H1 (cell line): ENCODE results near the gene ZNF284. TPM values are rescaled to one million over a fixed set of nuclear protein-coding genes. Genes with fewer than 3 reads are reported as not detected.

Source experiments
- BACH1 ChIP-seq: IDR thresholded peaks from 2 replicates; pipeline ENCODE4 v1.6.1; 2012; ENCODE audit warnings: low read length, improper control_type of control experiment
- BRCA1 ChIP-seq: IDR thresholded peaks from 2 replicates; pipeline ENCODE4 v1.6.1; 2012; ENCODE audit warnings: low read depth, low read length, improper control_type of control experiment
- CREB1 ChIP-seq: IDR thresholded peaks from 2 replicates; pipeline ENCODE4 v1.6.1; 2012; ENCODE audit warnings: inconsistent platforms
- CTBP2 ChIP-seq: IDR thresholded peaks from 2 replicates; pipeline ENCODE4 v1.7.0; 2011; ENCODE audit warnings: borderline replicate concordance, mild to moderate bottlenecking, moderate library complexity, mixed read lengths, low read length; ENCODE audit not compliant: insufficient read depth, insufficient read length
- CTCF ChIP-seq, 3 experiments: IDR thresholded peaks; 1 replicate in 2 of 3; 2 replicates in 1 of 3; pipeline versions ENCODE4 v1.5.1 to v1.6.1; 2011; ENCODE audit warnings: low read length in 3 of 3, mild to moderate bottlenecking in 3 of 3, inconsistent platforms in 2 of 3, low read depth in 1 of 3, moderate library complexity in 1 of 3; ENCODE audit not compliant: insufficient read depth in 1 of 3; ENCODE audit errors: control extremely low read depth in 1 of 3
- FOSL1 ChIP-seq: IDR thresholded peaks from 2 replicates; pipeline ENCODE4 v1.6.1; 2011; ENCODE audit warnings: mild to moderate bottlenecking, low read depth, low read length, moderate library complexity; ENCODE audit not compliant: insufficient read depth
- PHF8 ChIP-seq: fragments of 200-600 bp; sonication (generic); conservative IDR thresholded peaks from 2 replicates; pipeline ENCODE4 v1.7.1; 2012; ENCODE audit warnings: low read depth, mild to moderate bottlenecking, inconsistent platforms, low read length, moderate library complexity
- SIN3A ChIP-seq, 2 experiments: IDR thresholded peaks in 1 of 2; conservative IDR thresholded peaks in 1 of 2; 2 replicates each; pipeline ENCODE4 v1.6.1; 2011 to 2012; ENCODE audit warnings: low read length in 2 of 2, improper control_type of control experiment in 1 of 2, low read depth in 1 of 2, mild to moderate bottlenecking in 1 of 2
- SIX5 ChIP-seq: IDR thresholded peaks from 2 replicates; pipeline ENCODE4 v1.6.1; 2011; ENCODE audit warnings: mild to moderate bottlenecking, low read depth, low read length
- TAF1 ChIP-seq: IDR thresholded peaks from 2 replicates; pipeline ENCODE4 v1.6.1; 2011; ENCODE audit warnings: mild to moderate bottlenecking, low read depth, low read length
- YY1 ChIP-seq: IDR thresholded peaks from 2 replicates; pipeline ENCODE4 v1.6.1; 2011; ENCODE audit warnings: low read depth, mild to moderate bottlenecking, low read length
- polyA plus RNA-seq, 7 experiments: library from polyadenylated mRNA; depleted of rRNA in 3 of 7; stranded (reverse) in 5 of 7; unstranded in 2 of 7; fragments of >200 nt in 5 of 7; fragments of 200-250 nt in 2 of 7; gene quantifications; 1 replicate in 5 of 7; 2 replicates in 1 of 7; 4 replicates in 1 of 7; pipeline versions ENCODE4 v1.2.1 to v1.2.3, GENCODE V29; 2011 to 2013; ENCODE audit warnings: missing spikeins in 2 of 7, mixed read lengths in 2 of 7
- total RNA-seq: library from RNA; stranded (reverse); fragmentation: NEBNext Ultra II Directional; extraction: Animal tissue kit (Norgen Biotek cat#: 25700); gene quantifications from 2 replicates; pipeline ENCODE4 v1.2.1, GENCODE V29; 2021

Gene ZNF284
- total and polyA plus RNA-seq, 2 of the 8 experiments (the other 6 are each of a cell fraction or from before 2014, with no cell fraction given) = 1.1 to 3.4 TPM

- TF ChIP-seq CTCF (IDR thresholded peaks at IDR 0.05; ENCODE audit: control extremely low read depth in 1 of 3, insufficient read depth in 1 of 3, low read depth in 1 of 3, low read length in 3 of 3) = no peak
- TF ChIP-seq CREB1 = peak; percentile 77
- TF ChIP-seq TAF1 = peak; percentile 66
- TF ChIP-seq YY1 = 0 out of 2 replicates have a peak, but pooled peaks have one; percentile 20
- no peak for TF ChIP-seq BRCA1
- TF ChIP-seq BACH1 = 0 out of 2 replicates have a peak, but pooled peaks have one; percentile 20
- peak; percentile 14; the same call in 1 of the 2 replicates for TF ChIP-seq PHF8
- peak in 1 of 2 experiments; percentile 56; a peak in 1 of 4 replicates for TF ChIP-seq SIN3A (conservative IDR thresholded peaks at IDR 0.05 in 1 of 2, IDR thresholded peaks at IDR 0.05 in 1 of 2; ENCODE audit: low read depth in 1 of 2, low read length in 2 of 2)
- no peak for TF ChIP-seq CTBP2
- TF ChIP-seq FOSL1 = no peak
- peak; percentile 94 for TF ChIP-seq SIX5
These were observed 22.2 kb downstream of the ZNF284 start, which contains the start of gene ZNF224 (continued) for GRCh38 chr19:44093931-44094765.
